ENCODE measurements around the gene ZCCHC7. TPM values are rescaled to one million over a fixed set of nuclear protein-coding genes. Genes with fewer than 3 reads are reported as not detected.
"Not testable (repeated sequence)": the region's sequence is repeated elsewhere in the genome, so short reads cannot be mapped to it uniquely, and the experiment has no call there.

The ZCCHC7 gene
- total RNA-seq: 6.3 TPM
- long read RNA-seq, transcript ZCCHC7-202 (9 exons, 2,619 nt): major isoform, 7 of 13 reads
- long read RNA-seq, partial matches to known transcripts: 0 of 13 reads
- long read RNA-seq, other reads (novel, unspliced or antisense): 6 of 13 reads

DNA sequence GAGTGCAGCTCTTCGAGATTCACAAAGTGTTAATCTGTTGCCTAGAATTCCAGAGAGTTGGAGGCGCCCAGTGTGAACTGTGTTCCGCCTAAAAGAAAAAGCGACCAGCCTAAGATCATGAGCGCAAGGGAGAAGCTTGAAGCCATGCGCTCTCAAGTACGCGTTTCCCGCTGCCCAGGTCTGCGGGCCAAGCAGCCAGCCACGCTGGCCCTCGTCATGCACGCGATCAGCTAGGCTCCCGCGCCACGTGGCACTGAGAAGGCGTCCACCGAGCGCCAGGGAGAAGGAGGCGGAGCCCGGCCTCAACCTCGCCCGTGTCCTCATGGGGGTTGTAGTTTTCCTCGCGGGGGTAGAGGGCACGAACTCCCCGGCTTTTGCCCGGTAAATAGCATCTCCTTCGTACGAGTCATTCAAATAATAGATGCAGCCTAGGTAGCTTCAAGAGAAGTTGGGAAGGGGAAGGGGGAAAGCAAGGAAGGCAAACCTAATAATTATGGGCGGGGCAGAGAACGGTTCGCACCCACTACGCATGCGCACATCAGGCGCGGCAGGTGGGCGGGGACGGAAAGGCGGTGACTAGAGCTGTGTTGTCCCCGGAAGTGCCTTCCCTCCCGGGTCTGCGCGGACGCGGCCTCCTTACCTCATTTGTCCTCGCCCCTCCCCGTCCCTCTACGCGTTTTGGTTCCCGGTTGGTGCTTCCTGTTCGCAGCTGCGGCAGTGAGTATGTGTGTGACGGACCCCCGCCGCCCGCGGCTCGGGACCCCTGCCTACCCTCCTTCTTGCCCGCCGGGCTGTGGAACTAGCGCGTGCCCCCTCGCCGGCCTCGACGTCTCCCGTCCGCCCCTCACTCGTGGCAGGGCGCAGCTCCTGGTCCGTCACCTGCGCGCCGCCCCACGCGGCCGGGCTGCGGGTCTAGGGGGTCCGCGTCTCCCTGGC is at the start of gene ZCCHC7:
Gene ZCCHC7, plus strand, starts transcription at position 668 of the 936 bp plus-strand sequence.
- DNase-seq (peak; percentile 98), ATAC-seq (ENCODE audit: poor library complexity) (peak; percentile 100)
- intact Hi-C loops (cut with DNase I): no loop called here

DNA sequence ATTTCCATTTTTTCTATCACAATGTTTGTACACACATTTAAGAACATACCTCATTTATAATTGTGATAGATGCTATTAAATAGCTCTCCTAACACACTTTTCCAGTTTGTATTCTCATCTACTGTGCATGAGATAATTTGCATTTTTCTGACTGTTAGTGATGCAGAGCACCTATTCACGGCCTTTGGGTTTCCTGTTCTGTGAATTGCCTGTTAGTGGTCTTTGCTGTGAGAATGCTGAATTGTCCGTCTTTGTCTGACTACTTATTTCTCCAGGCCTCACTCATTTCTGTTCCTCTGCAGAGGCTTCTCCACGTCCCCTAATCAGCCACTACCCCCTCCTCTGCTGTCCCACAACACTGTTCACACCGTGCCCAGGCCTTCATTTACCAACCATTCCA is 45.6 kb upstream of the ZCCHC7 start:
- intact Hi-C loops (cut with DNase I); ATAC-seq (ENCODE audit: poor library complexity); DNase-seq: not testable (repeated sequence)

DNA sequence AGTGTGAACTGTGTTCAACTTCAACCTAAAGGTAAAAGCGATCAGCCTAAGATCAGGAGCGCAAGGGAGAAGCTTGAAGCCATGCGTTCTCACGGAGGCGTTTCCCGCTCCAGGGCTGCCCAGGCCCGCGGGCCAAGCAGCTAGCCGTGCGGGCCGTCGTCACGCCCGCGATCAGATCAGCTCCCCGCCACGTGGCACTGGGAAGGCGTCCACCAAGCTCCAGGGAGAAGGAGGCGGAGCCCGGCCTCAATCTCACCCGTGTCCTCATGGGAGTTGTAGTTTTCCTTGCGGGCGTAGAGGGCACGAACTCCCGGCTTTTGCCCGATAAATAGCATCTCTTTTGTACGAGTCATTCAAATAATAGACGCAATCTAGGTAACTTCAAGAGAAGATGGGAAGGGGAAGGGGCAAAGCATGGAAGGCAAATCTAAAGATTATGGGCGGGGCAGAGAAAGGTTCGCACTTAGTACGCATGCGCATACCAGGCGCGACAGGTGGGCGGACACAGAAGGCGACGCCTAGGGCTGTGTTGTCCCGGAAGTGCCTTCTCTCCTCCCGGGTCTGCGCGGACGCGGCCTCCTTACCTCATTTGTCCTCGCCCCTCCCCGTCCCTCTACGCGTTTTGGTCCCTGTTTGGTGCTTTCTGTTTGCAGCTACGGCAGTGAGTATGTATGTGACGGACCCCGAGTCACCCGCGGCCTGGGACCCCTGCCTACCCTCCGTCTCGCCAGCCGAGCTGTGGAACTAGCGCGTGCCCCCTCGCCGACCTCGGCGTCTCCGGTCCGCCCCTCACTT is 40.8 kb upstream of the ZCCHC7 start:
- intact Hi-C loops (cut with DNase I): no loop called here
- ATAC-seq (ENCODE audit: poor library complexity) (peak; percentile 99), DNase-seq (peak; percentile 95)

DNA sequence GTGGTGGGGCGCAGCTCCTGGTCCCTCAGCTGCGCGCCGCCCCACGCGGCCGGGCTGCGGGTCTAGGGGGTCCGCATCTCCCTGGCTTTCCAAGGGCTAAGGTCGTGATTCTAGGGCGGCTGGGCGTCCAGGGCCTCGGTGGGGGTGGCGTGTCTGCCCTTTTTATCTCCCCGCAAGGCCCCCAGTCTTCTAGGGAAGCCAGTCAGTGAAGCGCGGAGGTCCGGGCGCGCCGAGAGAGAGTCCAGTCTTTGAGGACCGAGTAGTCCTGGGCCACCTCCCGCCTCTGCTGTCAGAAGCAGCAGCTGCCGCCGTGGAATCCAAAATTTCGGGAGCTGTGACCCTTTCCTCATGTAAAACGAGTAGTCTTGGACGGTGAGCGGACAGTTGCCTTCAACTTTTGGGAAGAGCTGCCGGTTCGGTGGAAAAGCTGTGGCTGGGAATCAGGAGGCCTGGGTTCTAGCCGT is 40.2 kb upstream of the ZCCHC7 start:
- ATAC-seq (ENCODE audit: poor library complexity): peak; percentile 60
- intact Hi-C loops (cut with DNase I): not testable (repeated sequence)
- DNase-seq: peak; percentile 62

DNA sequence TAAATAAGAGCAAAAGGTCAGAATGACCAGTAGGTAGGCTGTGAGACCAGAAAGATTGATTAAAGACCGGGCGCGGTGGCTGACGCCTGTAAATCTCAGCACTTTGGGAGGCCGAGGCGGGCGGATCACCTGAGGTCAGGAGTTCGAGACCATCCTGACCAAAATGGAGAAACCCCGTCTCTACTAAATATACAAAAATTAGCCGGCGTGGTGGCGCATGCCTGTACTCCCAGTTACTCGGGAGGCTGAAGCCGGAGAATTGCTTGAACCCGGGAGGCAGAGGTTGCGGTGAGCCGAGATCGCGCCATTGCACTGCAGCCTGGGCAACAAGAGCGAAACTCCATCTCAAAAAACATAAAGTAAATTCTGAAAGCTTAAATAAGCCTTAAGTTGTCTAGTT is 38.9 kb upstream of the ZCCHC7 start:
- intact Hi-C loops (cut with DNase I); ATAC-seq (ENCODE audit: poor library complexity); DNase-seq: not testable (repeated sequence)

DNA sequence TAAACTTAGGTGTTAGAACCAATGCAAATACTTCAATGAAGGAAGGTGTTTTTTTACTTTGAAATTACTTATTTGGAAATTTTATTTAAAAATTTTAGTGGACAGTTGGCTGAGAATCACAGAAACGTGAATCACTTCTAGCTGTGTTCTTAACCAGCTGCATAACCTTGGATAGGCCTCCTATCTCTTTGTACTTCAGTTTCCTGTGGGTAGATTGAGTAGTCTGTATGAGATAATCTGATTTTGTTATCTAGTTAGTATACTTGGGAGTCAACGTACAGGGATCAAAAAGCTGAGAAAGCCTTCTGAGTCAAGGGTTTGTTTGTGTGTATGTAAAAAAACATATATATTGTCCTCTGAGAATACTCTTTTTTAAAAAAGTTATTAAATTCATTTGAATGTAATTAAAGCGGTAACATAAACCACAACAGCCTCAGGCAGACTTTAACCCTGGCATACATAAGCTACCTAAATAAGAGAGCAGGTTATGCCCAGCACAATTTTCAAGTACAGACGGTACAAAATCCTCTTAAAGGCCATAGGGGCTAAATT is 38.1 kb upstream of the ZCCHC7 start:
- ATAC-seq (ENCODE audit: poor library complexity) (no peak), DNase-seq (no peak)
- intact Hi-C loops (cut with DNase I): no loop called here

DNA sequence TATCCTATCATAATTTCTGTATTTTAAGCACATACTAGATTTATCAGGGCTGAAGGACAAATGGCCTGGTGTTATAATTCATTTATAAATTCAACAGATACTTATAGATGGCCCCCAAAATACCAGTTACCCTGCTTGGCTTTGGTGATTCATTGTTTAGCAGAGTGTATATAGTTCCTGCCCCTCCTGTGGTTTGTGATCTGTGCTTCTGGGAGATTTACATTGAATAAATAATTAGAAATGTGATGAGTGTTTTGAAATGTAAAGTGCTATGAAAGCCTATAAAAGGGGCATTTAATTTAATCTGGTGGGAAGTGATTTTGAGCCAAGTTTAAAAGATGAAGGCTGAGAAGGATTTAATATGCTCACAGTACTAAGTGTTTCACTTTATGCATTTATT is 36.7 kb upstream of the ZCCHC7 start:
- DNase-seq: no peak
- no peak for ATAC-seq (ENCODE audit: poor library complexity)
- intact Hi-C loops (cut with DNase I): no loop called here

DNA sequence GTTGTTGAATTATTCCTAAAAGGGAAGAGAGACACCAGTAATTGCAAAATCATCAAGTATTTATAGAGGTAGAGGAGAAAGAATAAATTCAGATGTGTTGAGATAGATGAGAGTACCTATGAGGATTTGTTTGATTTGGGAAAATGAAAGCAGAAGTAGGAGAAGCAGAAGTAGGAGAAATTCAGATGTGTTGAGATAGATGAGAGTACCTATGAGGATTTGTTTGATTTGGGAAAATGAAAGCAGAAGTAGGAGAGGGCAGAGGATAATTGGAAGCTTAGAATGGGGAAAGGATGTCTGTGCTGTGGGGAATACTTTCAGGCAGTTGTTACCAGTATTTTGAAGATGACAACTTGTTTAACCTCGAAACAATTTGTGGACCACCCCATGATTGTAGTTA is 35.1 kb upstream of the ZCCHC7 start:
- intact Hi-C loops (cut with DNase I): no loop called here
- ATAC-seq (ENCODE audit: poor library complexity): no peak
- DNase-seq: no peak

DNA sequence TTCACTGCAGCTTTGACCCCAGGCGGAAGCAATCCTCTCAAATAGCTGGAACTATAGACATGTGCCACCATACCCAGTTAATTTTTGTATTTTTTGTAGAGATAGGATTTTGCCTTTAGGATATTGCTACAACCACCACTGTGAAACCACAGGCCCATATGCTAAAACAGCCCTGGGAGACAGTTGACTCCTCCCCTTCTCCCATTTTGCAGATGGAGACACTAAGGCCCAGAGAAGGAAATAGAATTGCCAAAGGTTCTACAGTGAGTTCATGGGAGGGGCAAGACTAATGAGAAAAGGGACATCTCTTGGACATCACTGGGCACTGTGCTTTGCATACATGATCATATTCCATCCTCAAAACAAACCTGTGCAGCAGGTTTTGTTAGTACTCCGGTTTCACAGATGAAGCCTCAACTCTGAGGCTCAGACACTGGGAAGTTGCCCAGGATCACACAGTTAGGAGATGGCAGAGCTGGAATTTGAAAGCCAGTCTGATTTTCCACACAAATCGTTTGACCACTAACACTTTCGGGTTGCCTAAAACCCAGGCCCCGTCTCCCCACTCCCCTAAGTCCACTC is 27.6 kb upstream of the ZCCHC7 start:
- ATAC-seq (ENCODE audit: poor library complexity); intact Hi-C loops (cut with DNase I); DNase-seq: not testable (repeated sequence)

DNA sequence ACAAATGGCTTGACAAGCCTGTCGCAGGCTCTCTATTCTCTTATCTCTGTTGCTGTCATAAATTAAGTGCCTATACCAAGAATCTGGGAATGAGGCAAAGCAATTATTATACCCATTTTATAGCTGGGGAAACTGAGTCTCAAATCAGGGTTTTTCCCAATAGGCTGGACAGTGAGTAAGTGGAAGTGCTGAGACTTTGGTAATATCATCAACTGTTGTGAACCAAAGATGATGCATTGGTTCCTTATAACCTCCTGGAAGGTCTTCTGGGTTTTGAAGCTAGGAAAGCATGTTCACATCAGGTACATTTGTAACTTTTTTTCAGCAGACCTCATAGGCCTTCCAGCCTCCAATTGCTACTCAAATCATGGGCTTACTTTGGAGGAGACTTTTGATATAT is 25.6 kb upstream of the ZCCHC7 start:
- no peak for DNase-seq
- no peak for ATAC-seq (ENCODE audit: poor library complexity)
- intact Hi-C loops (cut with DNase I): no loop called here

DNA sequence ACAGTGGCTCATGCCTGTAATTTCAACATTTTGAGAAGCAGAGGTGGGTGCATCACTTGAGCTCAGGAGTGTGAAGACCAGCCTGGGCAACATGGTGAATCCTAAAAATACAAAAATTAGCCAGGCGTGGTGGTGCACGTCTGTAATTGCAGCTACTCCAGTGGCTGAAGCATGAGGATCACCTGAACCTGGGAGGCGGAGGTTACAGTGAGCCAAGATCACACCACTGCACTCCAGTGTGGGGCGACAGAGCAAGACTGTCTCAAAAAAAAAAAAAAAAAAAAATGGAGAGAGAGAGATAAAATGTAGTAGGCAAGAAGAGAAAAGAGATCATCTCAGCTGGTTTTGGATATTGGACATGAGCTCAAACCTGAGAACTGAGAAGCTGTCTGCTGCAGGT is 23.7 kb upstream of the ZCCHC7 start:
- DNase-seq: no peak
- no peak for ATAC-seq (ENCODE audit: poor library complexity)
- intact Hi-C loops (cut with DNase I): no loop called here

DNA sequence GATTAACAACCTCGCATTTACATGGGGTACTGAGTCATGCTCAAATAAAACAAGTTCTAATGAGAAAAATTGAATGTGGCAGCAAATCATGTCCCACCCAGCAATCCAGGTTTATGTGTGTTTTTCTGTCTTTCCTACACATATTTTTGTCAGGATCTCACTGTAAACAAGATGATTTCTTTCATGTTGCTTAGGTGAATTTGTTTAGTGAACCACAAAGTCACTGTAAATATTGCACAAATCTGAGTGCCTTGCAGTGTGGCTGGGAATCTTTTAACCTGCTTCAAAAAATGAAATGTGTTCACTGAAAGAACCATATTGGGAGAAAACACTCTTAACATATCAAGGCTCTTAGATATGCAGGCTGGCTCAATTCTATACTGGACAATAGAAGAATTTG is 23.1 kb upstream of the ZCCHC7 start:
- DNase-seq: no peak
- ATAC-seq (ENCODE audit: poor library complexity): no peak
- intact Hi-C loops (cut with DNase I): no loop called here

DNA sequence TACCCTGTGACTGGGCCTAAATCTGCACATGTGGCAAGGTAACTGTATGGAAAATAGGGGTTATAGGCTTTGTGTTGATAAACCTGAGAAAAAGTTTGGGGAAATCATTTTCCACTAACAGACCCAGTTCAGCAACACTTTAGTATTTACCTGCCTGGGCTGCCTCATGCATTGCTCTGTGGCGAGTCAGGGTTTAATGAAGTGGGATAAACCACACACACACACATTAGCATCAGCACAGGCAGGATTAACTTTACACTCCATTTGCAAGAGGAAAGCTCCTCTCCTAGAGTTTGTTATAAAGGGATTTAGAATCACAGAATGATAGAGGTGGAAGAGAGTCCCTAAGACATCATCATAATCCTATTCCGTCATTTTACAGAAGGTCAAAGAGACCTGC is 20.0 kb upstream of the ZCCHC7 start:
- intact Hi-C loops (cut with DNase I): no loop called here
- no peak for DNase-seq

DNA sequence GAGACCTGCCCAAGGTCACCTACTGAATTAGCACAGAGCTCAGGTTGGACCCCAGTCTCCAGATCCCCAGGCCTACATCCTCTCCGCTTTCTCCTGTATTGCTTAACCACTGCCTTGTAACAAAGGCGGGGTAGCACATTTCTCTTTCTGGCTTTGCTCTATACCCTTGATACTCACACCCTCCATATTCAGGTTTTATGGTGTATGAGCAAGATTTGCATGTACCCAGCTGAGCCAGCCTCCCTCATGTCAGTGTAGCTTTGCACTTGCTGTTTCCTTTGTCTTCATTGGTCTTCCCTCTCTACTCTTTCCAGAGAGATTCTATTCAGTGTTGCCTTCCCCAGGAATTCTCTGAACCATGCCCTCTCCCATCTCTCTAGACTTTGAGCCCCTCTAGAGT is 19.6 kb upstream of the ZCCHC7 start:
- intact Hi-C loops (cut with DNase I): no loop called here
- DNase-seq (no peak), ATAC-seq (ENCODE audit: poor library complexity) (no peak)

More for the DNA sequence above, 20.0 kb upstream of the ZCCHC7 start:
- ATAC-seq (ENCODE audit: poor library complexity): no peak

DNA sequence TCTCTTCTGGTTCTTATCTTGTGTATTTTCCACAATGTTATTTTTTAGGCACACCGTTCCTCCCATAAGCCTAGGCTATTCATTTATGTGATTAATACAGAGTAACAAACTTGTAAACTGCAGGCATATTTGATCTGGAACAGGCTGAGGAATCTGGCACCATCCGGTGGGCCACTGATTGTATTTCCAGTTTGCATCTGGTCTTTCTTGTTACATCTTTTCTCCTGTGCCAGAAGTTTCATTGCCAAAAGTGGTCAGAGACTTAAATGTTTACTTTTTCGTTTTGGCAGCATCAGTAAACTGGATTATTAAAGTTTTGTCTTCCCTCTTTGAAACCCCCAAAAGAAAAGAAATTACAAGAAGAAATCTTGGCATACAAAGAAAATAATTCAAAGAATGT is 17.9 kb upstream of the ZCCHC7 start:
- no peak for DNase-seq
- intact Hi-C loops (cut with DNase I): no loop called here
- no peak for ATAC-seq (ENCODE audit: poor library complexity)

DNA sequence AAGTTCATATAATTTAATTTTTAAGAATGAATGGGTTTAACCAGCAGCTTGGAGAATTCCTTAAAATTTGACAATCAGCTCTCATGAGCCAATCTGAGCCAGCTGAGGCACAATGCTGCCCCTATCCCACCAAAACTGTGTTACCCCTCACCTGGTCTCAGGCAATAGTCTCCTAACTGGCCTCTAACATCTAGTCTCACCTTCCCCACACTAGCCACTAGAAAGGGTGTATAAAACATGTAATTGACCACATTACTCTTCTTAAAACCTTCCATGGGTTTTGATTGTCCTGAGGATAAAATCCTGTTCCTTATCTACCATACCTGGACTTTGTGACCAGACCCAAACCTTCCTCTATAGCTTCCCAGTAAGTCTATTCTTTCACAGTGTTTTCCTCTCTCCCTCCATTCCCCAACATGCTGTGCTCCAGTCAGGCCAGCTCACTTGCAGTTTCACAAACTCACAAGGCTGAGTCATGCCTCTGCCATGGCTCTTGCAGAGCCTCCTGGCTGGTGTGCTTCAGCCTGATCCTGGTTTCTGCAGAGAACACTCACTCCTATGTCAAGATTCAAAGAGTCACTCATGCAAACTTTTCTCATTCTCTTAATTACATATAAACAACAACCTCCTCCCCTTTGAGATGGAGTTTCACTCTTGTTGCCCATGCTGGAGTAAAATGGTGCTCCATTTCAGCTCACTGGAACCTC is 16.0 kb upstream of the ZCCHC7 start:
- intact Hi-C loops (cut with DNase I): no loop called here
- ATAC-seq (ENCODE audit: poor library complexity) (no peak), DNase-seq (no peak)

DNA sequence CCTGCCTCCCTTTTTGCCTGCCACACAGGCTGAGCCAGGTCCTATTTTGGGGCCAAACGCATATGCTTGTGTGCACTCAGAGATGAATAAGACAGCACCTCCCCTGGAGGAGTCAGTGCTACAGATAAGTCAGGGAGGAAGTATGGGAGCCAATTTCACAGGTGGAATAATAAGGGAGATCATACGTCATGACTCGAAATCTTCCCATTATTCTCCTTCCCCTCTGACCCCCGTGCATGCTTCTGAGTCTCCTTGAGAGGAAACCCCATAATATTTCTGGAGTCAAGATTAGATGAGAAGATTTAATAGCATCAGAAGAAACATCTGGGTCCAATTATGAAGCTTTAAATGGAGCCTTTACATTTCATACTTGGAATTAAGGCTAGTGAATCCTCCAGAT is 15.1 kb upstream of the ZCCHC7 start:
- no peak for DNase-seq
- no peak for ATAC-seq (ENCODE audit: poor library complexity)
- intact Hi-C loops (cut with DNase I): no loop called here

DNA sequence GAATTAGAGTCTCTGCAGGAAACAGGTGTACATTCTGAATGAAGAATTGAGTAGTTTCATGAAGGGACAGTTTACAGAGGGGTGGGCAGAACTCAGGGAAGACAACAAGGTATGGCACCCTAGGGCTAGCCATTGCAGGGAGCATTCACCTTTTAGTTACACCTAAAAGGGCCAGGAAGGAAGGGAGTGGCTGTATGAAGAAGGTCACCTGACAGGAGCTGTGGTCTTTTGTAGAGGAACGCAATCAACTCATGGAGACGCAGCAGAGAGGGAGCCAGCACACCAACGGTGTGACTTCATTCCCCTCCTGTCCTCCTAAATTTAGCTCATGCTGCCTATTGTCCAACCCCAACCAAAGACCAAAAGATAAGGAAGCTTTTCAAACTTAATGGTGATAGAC is 12.7 kb upstream of the ZCCHC7 start:
- ATAC-seq (ENCODE audit: poor library complexity) (no peak), DNase-seq (no peak)
- intact Hi-C loops (cut with DNase I): no loop called here
